ENCODE measurements around the gene ORC3. TPM values are rescaled to one million over a fixed set of nuclear protein-coding genes. Genes with fewer than 3 reads are reported as not detected.

ORC3 gene
- total RNA-seq, 3 donors from 2014 or later = 15.9 to 17.3 (median 16.1) TPM

DNA sequence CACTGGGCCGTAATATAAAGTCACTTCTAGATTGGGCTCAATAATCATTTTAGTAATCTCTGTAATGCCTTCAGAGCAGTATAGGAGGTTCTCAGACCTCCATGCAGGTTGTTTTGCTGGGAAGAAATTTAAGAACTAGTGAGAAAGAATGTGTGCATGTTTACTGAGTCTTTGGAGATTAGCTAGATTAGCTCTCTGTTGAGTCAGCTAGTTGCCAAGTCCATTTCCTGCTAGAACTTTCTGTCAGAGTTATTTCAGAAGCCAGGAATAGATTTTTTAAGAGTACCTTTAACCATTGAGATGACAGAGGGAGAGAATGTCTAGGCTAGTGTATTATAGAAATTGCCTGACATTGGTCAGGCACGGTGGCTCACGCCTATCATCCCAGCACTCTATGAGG is 33.3 kb downstream of the ORC3 start:
- no peaks in the 10 kb centered on the region for H3K36me3 ChIP-seq (ENCODE audit: low read depth)
- H3K4me3 ChIP-seq = no peak overlapping the region
- H3K9me3 ChIP-seq = no peaks in the 10 kb centered on the region
- no peak for DNase-seq
- no peak for TF ChIP-seq CTCF (IDR thresholded peaks at IDR 0.05)
- intact Hi-C loops (cut with DNase I, micrococcal nuclease) = no loop called here
- H3K4me1 ChIP-seq (ENCODE audit: low read depth) = no peaks in the 10 kb centered on the region
- no peak for ATAC-seq

- no peaks in the 10 kb centered on the region for H3K4me1 ChIP-seq (ENCODE audit: low read depth)
- no peak for TF ChIP-seq CTCF (IDR thresholded peaks at IDR 0.05)
- peak in 1 of 3 donors; percentile 6 for DNase-seq
- H3K9me3 ChIP-seq = no peaks in the 10 kb centered on the region
- no peaks in the 10 kb centered on the region for H3K36me3 ChIP-seq (ENCODE audit: low read depth)
- intact Hi-C loops (cut with DNase I, micrococcal nuclease) = no loop called here
- H3K4me3 ChIP-seq = no peak overlapping the region
- ATAC-seq = peak; percentile 76
Observed at GRCh38 chr6:87628424-87628823, 38.5 kb downstream of the ORC3 start.

DNA sequence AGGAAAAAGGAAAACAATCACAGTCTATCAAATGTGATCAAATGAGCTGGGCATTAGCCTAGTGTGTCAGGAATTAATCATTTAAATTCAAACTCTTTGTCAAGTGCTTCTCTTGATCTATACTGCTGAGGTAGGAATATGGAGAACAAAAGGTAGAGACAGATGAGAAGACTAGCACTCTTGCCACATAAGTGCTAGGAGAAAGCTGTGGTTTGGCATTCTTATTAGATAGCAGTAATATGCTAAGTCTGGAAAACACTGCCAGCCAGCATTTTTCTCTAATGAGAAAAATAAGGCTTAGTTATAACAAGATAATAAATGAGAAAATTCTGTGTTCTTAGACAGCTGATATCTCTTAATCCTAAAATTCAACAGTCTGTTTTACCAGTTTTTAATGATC is 38.9 kb downstream of the ORC3 start:
- H3K4me3 ChIP-seq = no peak overlapping the region
- DNase-seq (no peak), ATAC-seq (peak; percentile 13)
- no peaks in the 10 kb centered on the region for H3K9me3 ChIP-seq
- H3K36me3 ChIP-seq (ENCODE audit: low read depth) = no peaks in the 10 kb centered on the region
- no peaks in the 10 kb centered on the region for H3K4me1 ChIP-seq (ENCODE audit: low read depth)
- no peak for TF ChIP-seq CTCF (IDR thresholded peaks at IDR 0.05)
- intact Hi-C loops (cut with DNase I, micrococcal nuclease) = no loop called here

DNA sequence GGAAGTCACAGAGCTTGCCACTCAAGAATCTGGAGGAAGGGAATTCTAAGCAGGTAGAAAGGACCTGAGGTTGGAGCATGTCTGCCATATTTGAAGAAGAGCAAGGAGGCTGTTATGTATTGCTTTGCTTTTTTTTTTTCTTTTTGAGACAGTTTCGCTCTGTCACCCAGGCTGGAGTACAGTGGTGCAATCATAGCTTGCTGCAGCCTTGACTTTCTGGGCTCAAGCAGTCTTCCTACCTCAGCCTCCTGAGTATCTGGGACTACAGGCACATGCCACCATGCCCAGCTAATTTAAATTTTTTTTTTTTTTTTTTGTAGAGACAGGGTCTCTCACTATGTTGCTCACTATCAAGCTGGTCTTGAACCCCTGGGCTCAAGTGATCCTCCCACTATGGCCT is 40.8 kb downstream of the ORC3 start:
- Histone ChIP-seq H3K36me3 (ENCODE audit: low read depth) (no peaks in the 10 kb centered on the region), H3K4me3 (no peak overlapping the region), H3K9me3 (no peaks in the 10 kb centered on the region), H3K4me1 (ENCODE audit: low read depth) (no peaks in the 10 kb centered on the region)
- DNase-seq (no peak), ATAC-seq (no peak)
- intact Hi-C loops (cut with DNase I, micrococcal nuclease) = no loop called here
- no peak for TF ChIP-seq CTCF (IDR thresholded peaks at IDR 0.05)

DNA sequence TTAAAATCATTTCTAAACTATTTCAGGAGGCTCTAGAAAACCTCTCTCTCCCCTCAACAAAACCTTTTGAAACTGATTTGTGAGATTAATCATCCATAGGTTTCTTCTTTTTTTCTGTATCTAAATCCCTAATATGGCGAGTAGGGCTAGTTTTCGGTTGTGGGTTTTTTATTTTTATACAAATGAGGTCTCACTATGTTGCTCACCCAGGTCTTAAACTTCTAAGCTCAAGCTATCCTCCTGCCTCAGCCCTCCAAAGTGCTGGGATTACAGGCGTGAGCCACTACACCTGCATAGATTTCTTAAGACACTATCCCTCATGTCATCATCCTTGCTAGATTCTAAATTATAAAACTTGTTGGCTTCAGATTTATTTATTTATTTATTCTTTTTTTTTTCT is 43.9 kb downstream of the ORC3 start:
- no peak for DNase-seq
- ATAC-seq = no peak
- Histone ChIP-seq H3K9me3 (no peaks in the 10 kb centered on the region), H3K4me3 (no peak overlapping the region), H3K36me3 (ENCODE audit: low read depth) (no peaks in the 10 kb centered on the region), H3K4me1 (ENCODE audit: low read depth) (no peaks in the 10 kb centered on the region)
- intact Hi-C loops (cut with DNase I, micrococcal nuclease) = no loop called here
- no peak for TF ChIP-seq CTCF (IDR thresholded peaks at IDR 0.05)

GRCh38 chr6:87636315-87636714 is 46.4 kb downstream of the ORC3 start:
- Histone ChIP-seq H3K4me3 (no peak overlapping the region), H3K9me3 (no peaks in the 10 kb centered on the region), H3K4me1 (ENCODE audit: low read depth) (no peaks in the 10 kb centered on the region), H3K36me3 (ENCODE audit: low read depth) (no peaks in the 10 kb centered on the region)
- no peak for TF ChIP-seq CTCF (IDR thresholded peaks at IDR 0.05)
- intact Hi-C loops (cut with DNase I, micrococcal nuclease) = no loop called here
- no peak for ATAC-seq
- no peak for DNase-seq

Measured in mucosa of descending colon (tissue), 3 donors.